Ishikawa (cell line): ENCODE data around the gene PARD3B.

Experiments used
- CEBPB ChIP-seq: IDR thresholded peaks from 2 replicates; pipeline ENCODE4 v1.6.1; 2012
- CREB1 ChIP-seq: IDR thresholded peaks from 2 replicates; pipeline ENCODE4 v1.6.1; 2012; ENCODE audit warnings: low read depth
- EGR1 ChIP-seq: IDR thresholded peaks from 2 replicates; pipeline ENCODE4 v1.6.1; 2012
- EP300 ChIP-seq: IDR thresholded peaks from 2 replicates; pipeline ENCODE4 v1.6.1; 2012; ENCODE audit warnings: borderline replicate concordance
- FOXM1 ChIP-seq: IDR thresholded peaks from 2 replicates; pipeline ENCODE4 v1.6.1; 2012; ENCODE audit warnings: low read depth, borderline replicate concordance
- MAX ChIP-seq: IDR thresholded peaks from 2 replicates; pipeline ENCODE4 v1.6.1; 2012
- NFIC ChIP-seq: IDR thresholded peaks from 2 replicates; pipeline ENCODE4 v1.6.1; 2012
- RAD21 ChIP-seq: IDR thresholded peaks from 2 replicates; pipeline ENCODE4 v1.6.1; 2012; ENCODE audit warnings: low read depth
- REST ChIP-seq: IDR thresholded peaks from 2 replicates; pipeline ENCODE4 v1.6.1; 2012; ENCODE audit warnings: low read depth, mild to moderate bottlenecking
- TAF1 ChIP-seq: IDR thresholded peaks from 2 replicates; pipeline ENCODE4 v1.6.1; 2012; ENCODE audit warnings: low read depth, mild to moderate bottlenecking
- TCF12 ChIP-seq: IDR thresholded peaks from 2 replicates; pipeline ENCODE4 v1.6.1; 2012; ENCODE audit warnings: low read depth
- TEAD4 ChIP-seq: IDR thresholded peaks from 2 replicates; pipeline ENCODE4 v1.6.1; 2012
- USF1 ChIP-seq: IDR thresholded peaks from 2 replicates; pipeline ENCODE4 v1.6.1; 2012
- YY1 ChIP-seq: IDR thresholded peaks from 2 replicates; pipeline ENCODE4 v1.6.1; 2012; ENCODE audit warnings: low read depth
- ZBTB7A ChIP-seq: IDR thresholded peaks from 2 replicates; pipeline ENCODE4 v1.6.1; 2012; ENCODE audit warnings: low read depth

PARD3B gene

GRCh38 chr2:204529795-204530463 is 15.3 kb upstream of the PARD3B start:
- TF ChIP-seq EGR1, result no peak
- TF ChIP-seq NFIC, result no peak
- TF ChIP-seq TCF12, result no peak
- no peak for TF ChIP-seq RAD21
- TF ChIP-seq REST, result no peak
- no peak for TF ChIP-seq EP300
- no peak for TF ChIP-seq YY1
- TF ChIP-seq CREB1, result no peak
- no peak for TF ChIP-seq FOXM1
- no peak for TF ChIP-seq MAX
- TF ChIP-seq TAF1, result no peak
- TF ChIP-seq CEBPB, result no peak
- TF ChIP-seq TEAD4, result no peak

GRCh38 chr2:204530464-204530805 is 14.8 kb upstream of the PARD3B start:
- TF ChIP-seq MAX (no peak), REST (no peak), YY1 (no peak), EGR1 (no peak), RAD21 (no peak), CREB1 (no peak), CEBPB (no peak), USF1 (no peak), NFIC (no peak), EP300 (no peak), ZBTB7A (no peak), TEAD4 (no peak)

- TF ChIP-seq REST, result no peak
- no peak for TF ChIP-seq EGR1
- no peak for TF ChIP-seq ZBTB7A
- TF ChIP-seq TAF1, result no peak
- no peak for TF ChIP-seq FOXM1
- no peak for TF ChIP-seq EP300
- TF ChIP-seq MAX, result no peak
- no peak for TF ChIP-seq TCF12
These were observed 11.5 kb upstream of the PARD3B start for GRCh38 chr2:204533629-204534370.

- TF ChIP-seq CREB1 (no peak), NFIC (no peak), MAX (no peak), TAF1 (no peak), ZBTB7A (no peak), TCF12 (no peak), RAD21 (no peak), REST (no peak), EGR1 (no peak), EP300 (no peak), USF1 (no peak), CEBPB (no peak)
These were observed 9.9 kb upstream of the PARD3B start for GRCh38 chr2:204535356-204535755.
